K562 (cell line): ENCODE results near the gene KIF5C. TPM values are rescaled to one million over a fixed set of nuclear protein-coding genes. Genes with fewer than 3 reads are reported as not detected.

Experiments
- ATAC-seq: fragments of 200-7000 bp; cut with Tn5 transposase; 3 replicates; pipeline ENCODE4 v1.9.1; 2020; ENCODE audit warnings: moderate library complexity
- BruUV-seq: library from RNA; stranded (reverse); fragments of 400-500 nt; replicated peaks from 2 replicates; lab custom pipeline; 2021; lab: Mats Ljungman, UMichigan
- CTCF ChIA-PET: fragments of 300-600 bp; formaldehyde crosslinking; extraction: SDS; loops from one replicate; lab custom pipeline; 2021; ENCODE audit warnings: low intra/inter-chr PET ratio; lab: Yijun Ruan, JAX
- POLR2A ChIA-PET: fragments of 300-600, 350-650 bp; sonication (Branson Sonifier 250); formaldehyde crosslinking; extraction: SDS; loops from one replicate; lab custom pipeline; 2021; ENCODE audit warnings: antibody characterized with exemption, inconsistent platforms; lab: Yijun Ruan, JAX
- DNase-seq, 4 experiments: peaks; one replicate each; pipeline versions ENCODE4 v3.0.0 to v3.0.0-alpha.2; 2011 to 2018; ENCODE audit warnings: low spot score in 3 of 4, mixed read lengths in 3 of 4; ENCODE audit errors: extremely low read depth in 1 of 4
- FAIRE-seq: peaks from 2 replicates; lab custom pipeline; 2011; peaks lifted over from hg19 to GRCh38; lab: Jason Lieb, UNC
- H2AFZ ChIP-seq: 2 replicates; pipeline ENCODE4 v1.6.0; 2011; ENCODE audit warnings: low read depth, low read length, control low read depth, inconsistent platforms
- H3K27ac ChIP-seq: fragments of 200-600 bp; 3 replicates; pipeline ENCODE4 v1.8.0; 2011; ENCODE audit warnings: low read depth, mild to moderate bottlenecking, control low read depth, inconsistent platforms, low read length, moderate library complexity, mixed read lengths; ENCODE audit errors: extremely low read depth
- H3K27me3 ChIP-seq, 2 experiments: fragments of 300-600 bp in 1 of 2; 2 replicates in 1 of 2; 3 replicates in 1 of 2; pipeline versions ENCODE4 v1.6.0 to v1.8.0; 2011; ENCODE audit warnings: inconsistent platforms in 2 of 2, low read length in 2 of 2, mild to moderate bottlenecking in 1 of 2, mixed read lengths in 1 of 2, moderate library complexity in 1 of 2; ENCODE audit not compliant: control insufficient read depth in 2 of 2, insufficient read depth in 2 of 2
- H3K36me3 ChIP-seq: fragments of 300-600 bp; 3 replicates; pipeline ENCODE4 v1.8.0; 2011; ENCODE audit warnings: mild to moderate bottlenecking, low read length, inconsistent platforms; ENCODE audit not compliant: control insufficient read depth, insufficient read depth
- H3K4me1 ChIP-seq, 2 experiments: fragments of 200-600 bp in 1 of 2; replicated peaks in 1 of 2; 2 replicates in 1 of 2; 3 replicates in 1 of 2; pipeline versions ENCODE4 v1.5.1 to v1.8.0; 2011; ENCODE audit warnings: inconsistent platforms in 2 of 2, low read length in 2 of 2, mild to moderate bottlenecking in 1 of 2, mixed read lengths in 1 of 2, moderate library complexity in 1 of 2; ENCODE audit not compliant: control insufficient read depth in 2 of 2, insufficient read depth in 2 of 2
- H3K4me2 ChIP-seq: 2 replicates; pipeline ENCODE4 v1.6.1; 2011; ENCODE audit warnings: low read length, control low read depth, inconsistent platforms, mixed read lengths; ENCODE audit not compliant: insufficient read depth
- H3K4me3 ChIP-seq: fragments of 200-600 bp; sonication (generic), shearing (Covaris generic); 2 replicates; pipeline ENCODE4 v1.5.1; 2016; ENCODE audit warnings: control low read depth, inconsistent platforms
- H3K79me2 ChIP-seq: fragments of 200-600 bp; 3 replicates; pipeline ENCODE4 v1.8.0; 2011; ENCODE audit warnings: low read length, inconsistent platforms; ENCODE audit not compliant: control insufficient read depth, insufficient read depth
- H3K9ac ChIP-seq, 2 experiments: 2 replicates each; pipeline versions ENCODE4 v1.6.0 to v1.6.1; 2011; ENCODE audit warnings: low read depth in 2 of 2, low read length in 2 of 2, control low read depth in 1 of 2, inconsistent platforms in 1 of 2, mild to moderate bottlenecking in 1 of 2, mixed read lengths in 1 of 2; ENCODE audit not compliant: insufficient read depth in 1 of 2
- H3K9me1 ChIP-seq: one replicate; pipeline ENCODE4 v1.6.0; 2011; ENCODE audit warnings: inconsistent platforms, mild to moderate bottlenecking, low read length, moderate library complexity; ENCODE audit not compliant: control insufficient read depth, insufficient read depth
- H3K9me3 ChIP-seq: replicated peaks from 2 replicates; pipeline ENCODE4 v1.5.1; 2011; ENCODE audit warnings: low read depth, low read length, inconsistent platforms; ENCODE audit not compliant: control insufficient read depth, insufficient read depth
- H4K20me1 ChIP-seq: replicated peaks from 2 replicates; pipeline ENCODE4 v1.6.1; 2011; ENCODE audit warnings: low read length, inconsistent platforms, mixed read lengths; ENCODE audit not compliant: control insufficient read depth, insufficient read depth
- CBFA2T3 ChIP-seq: fragments of 450-650 bp; IDR thresholded peaks from 2 replicates; pipeline ENCODE4 v1.6.1; 2017
- U2AF2 ChIP-seq: fragments of 200-400 bp; formaldehyde crosslinking; optimal IDR thresholded peaks from 2 replicates; pipeline ENCODE3; 2017; ENCODE audit warnings: low read depth, mild to moderate bottlenecking, low read length
- ZNF197 ChIP-seq: fragments of 200-800 bp; sonication (Bioruptor generic); IDR thresholded peaks from 2 replicates; pipeline ENCODE4 v1.6.1; 2016; ENCODE audit warnings: low read depth, missing genetic modification characterization, missing compliant biosample characterization
- WGBS: fragments of 100-300 bp; shearing (Covaris generic); methylation state at CpG from one replicate; pipeline ENCODE4 v1.1.6; 2016; ENCODE audit warnings: low coverage, mixed read lengths; ENCODE audit not compliant: insufficient coverage; ENCODE audit errors: missing lambda C conversion rate; 5-methylcytosine and 5-hydroxymethylcytosine counted together
- in situ Hi-C: fragments of 300-500 bp; cut with MboI; formaldehyde crosslinking; loops from 4 replicates; pipeline ENCODE4 v1.15.0; 2018; ENCODE audit warnings: inconsistent platforms, mixed read lengths
- intact Hi-C: fragments of 100-400 bp; cut with micrococcal nuclease; formaldehyde crosslinking; loops from 2 replicates; pipeline ENCODE4 v1.14.2; 2022
- polyA plus RNA-seq, 8 experiments: library from polyadenylated mRNA; depleted of rRNA in 4 of 8; stranded (reverse) in 5 of 8; unstranded in 3 of 8; fragments of >200 nt; fragmentation: Nextera tagmentation in 2 of 8; fragmentation: Illumina TruSeq in 1 of 8; extraction: Ambion mirVana in 2 of 8; extraction: Trizol in 1 of 8; gene quantifications; 2 replicates each; pipeline versions ENCODE4 v1.2.1 to v1.2.3, GENCODE V29; 2011 to 2014; ENCODE audit warnings: inconsistent platforms in 1 of 8, missing spikeins in 1 of 8
- total RNA-seq, 7 experiments: library from RNA; depleted of rRNA in 6 of 7; stranded (reverse); fragments of >200 nt in 6 of 7; fragmentation: Illumina TruSeq in 2 of 7; extraction: Trizol in 2 of 7; gene quantifications; 2 replicates each; pipeline versions ENCODE4 v1.2.1 to v1.2.3, GENCODE V29; 2011 to 2021; ENCODE audit warnings: low replicate concordance in 1 of 7
- TF ChIP-seq, protein P1 (sequence below): fragments of 450-650 bp; IDR thresholded peaks from 2 replicates; pipeline ENCODE4 v1.6.1; 2018; ENCODE audit warnings: mild to moderate bottlenecking, low read depth; ENCODE audit not compliant: partially characterized antibody
- TF ChIP-seq, protein P2 (sequence below): fragments of 150-350 bp; conservative IDR thresholded peaks from 2 replicates; pipeline ENCODE4 v1.6.1; 2014; ENCODE audit warnings: low read length

The KIF5C gene
- total and polyA plus RNA-seq, 9 of the 15 experiments (the other 6 are each of a cell fraction or from before 2014, with no cell fraction given) = 0.01 to 0.09 (median 0.01) TPM; not detected in 6

DNA sequence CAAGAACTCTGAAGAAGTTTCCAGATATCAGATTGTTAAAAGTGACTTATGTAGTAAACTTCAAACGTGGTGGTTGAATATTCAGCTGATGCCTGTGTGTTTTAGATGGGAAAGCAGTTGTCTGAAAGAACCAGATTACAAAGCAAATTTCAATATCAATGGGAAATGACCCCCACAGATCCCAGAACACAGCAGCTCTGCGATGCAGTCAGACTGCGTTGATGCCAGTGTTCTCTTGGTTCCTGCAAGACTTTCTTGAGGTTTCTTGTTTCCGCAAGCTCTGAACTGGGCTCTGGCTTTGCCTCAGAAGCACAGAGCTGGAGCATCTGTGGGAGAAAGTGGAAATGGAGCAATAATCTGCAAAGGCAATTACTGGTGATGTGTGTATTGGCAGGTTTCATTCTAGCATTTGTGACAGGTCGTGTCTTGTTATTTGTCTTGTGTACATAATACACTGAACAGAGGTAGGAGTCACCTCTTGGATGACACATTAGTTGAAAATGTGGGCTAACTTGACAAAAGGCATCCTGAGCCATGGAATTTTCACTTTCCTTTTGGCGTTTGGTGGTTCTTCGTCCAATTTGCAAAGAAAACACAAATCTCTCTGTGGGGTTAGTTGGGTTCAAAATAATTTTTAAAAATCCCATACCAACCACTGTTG, 152.7 kb downstream of the KIF5C start:
- DNase-seq (no peak), ATAC-seq (no peak), FAIRE-seq (no peak)
- Histone ChIP-seq H3K36me3 (no peaks in the 10 kb centered on the region), H4K20me1 (no peaks in the 10 kb centered on the region), H2AFZ (no peak overlapping the region), H3K27ac (no peak overlapping the region), H3K4me2 (no peak overlapping the region), H3K9me3 (no peaks in the 10 kb centered on the region), H3K9ac (no peak overlapping the region), H3K27me3 (peaks cover 6 to 15% of the 10 kb centered on the region in 2 experiments; a peak in 4 of 5 replicates), H3K79me2 (no peaks in the 10 kb centered on the region)
- no TSS peak for BruUV-seq
- intact Hi-C loops = no loop called here
- WGBS = 5% methylated on average over 7 of the region's 7 CpGs
- CTCF ChIA-PET = no interaction called here
- TF ChIP-seq CBFA2T3 = no peak
- TF ChIP-seq, protein P1, sequence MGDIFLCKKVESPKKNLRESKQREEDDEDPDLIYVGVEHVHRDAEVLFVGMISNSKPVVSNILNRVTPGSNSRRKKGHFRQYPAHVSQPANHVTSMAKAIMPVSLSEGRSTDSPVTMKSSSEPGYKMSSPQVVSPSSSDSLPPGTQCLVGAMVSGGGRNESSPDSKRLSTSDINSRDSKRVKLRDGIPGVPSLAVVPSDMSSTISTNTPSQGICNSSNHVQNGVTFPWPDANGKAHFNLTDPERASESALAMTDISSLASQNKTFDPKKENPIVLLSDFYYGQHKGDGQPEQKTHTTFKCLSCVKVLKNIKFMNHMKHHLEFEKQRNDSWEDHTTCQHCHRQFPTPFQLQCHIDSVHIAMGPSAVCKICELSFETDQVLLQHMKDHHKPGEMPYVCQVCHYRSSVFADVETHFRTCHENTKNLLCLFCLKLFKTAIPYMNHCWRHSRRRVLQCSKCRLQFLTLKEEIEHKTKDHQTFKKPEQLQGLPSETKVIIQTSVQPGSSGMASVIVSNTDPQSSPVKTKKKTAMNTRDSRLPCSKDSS = no peak
- TF ChIP-seq, protein P2, sequence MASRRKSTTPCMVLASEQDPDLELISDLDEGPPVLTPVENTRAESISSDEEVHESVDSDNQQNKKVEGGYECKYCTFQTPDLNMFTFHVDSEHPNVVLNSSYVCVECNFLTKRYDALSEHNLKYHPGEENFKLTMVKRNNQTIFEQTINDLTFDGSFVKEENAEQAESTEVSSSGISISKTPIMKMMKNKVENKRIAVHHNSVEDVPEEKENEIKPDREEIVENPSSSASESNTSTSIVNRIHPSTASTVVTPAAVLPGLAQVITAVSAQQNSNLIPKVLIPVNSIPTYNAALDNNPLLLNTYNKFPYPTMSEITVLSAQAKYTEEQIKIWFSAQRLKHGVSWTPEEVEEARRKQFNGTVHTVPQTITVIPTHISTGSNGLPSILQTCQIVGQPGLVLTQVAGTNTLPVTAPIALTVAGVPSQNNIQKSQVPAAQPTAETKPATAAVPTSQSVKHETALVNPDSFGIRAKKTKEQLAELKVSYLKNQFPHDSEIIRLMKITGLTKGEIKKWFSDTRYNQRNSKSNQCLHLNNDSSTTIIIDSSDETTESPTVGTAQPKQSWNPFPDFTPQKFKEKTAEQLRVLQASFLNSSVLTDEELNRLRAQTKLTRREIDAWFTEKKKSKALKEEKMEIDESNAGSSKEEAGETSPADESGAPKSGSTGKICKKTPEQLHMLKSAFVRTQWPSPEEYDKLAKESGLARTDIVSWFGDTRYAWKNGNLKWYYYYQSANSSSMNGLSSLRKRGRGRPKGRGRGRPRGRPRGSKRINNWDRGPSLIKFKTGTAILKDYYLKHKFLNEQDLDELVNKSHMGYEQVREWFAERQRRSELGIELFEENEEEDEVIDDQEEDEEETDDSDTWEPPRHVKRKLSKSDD = no peak
- TF ChIP-seq U2AF2 = no peak
- TF ChIP-seq ZNF197 (CRISPR knock-in tag) = no peak
- TF ChIP-seq, all 486 proteins: peak for 0
- POLR2A ChIA-PET = no interaction called here
- no peaks in the 10 kb centered on the region for H3K4me1 ChIP-seq
- no peak overlapping the region for H3K4me3 ChIP-seq
- no peaks in the 10 kb centered on the region for H3K9me1 ChIP-seq
- in situ Hi-C loops = no loop called here
